ENCODE results near the gene MYPN.
"Not testable (repeated sequence)": the region's sequence is repeated elsewhere in the genome, so short reads cannot be mapped to it uniquely, and the experiment has no call there.

MYPN gene

DNA sequence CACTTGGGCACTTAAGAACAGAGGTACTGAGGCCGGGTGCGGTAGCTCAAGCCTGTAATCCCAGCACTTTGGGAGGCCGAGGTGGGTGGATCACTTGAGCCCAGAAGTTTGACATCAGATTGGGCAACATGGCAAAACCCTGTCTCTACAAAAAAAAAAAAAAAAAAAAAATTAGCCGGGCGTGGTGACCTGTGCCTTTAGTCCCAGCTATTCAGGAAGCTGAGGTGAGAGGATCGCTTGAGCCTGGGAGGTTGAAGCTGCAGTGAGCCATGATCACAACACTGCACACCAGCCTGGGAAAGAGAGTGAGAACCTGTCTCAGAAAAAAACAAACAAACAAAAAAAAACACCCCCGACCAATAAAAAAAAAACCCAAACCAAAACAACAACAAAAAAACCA is 48.2 kb downstream of the MYPN start:
- H3K4me3 ChIP-seq (ENCODE audit: low read depth, low read length); H3K36me3 ChIP-seq (ENCODE audit: control insufficient read depth, insufficient read depth, low read length); H3K9me3 ChIP-seq (ENCODE audit: control insufficient read depth, insufficient read depth, low read length); H3K27me3 ChIP-seq (ENCODE audit: control insufficient read depth, insufficient read depth, low read length); H3K9ac ChIP-seq (ENCODE audit: low read depth, low read length): not testable (repeated sequence)
- peaks cover 17% of the 10 kb centered on the region for H3K4me1 ChIP-seq (ENCODE audit: control insufficient read depth, insufficient read depth, low read length)

DNA sequence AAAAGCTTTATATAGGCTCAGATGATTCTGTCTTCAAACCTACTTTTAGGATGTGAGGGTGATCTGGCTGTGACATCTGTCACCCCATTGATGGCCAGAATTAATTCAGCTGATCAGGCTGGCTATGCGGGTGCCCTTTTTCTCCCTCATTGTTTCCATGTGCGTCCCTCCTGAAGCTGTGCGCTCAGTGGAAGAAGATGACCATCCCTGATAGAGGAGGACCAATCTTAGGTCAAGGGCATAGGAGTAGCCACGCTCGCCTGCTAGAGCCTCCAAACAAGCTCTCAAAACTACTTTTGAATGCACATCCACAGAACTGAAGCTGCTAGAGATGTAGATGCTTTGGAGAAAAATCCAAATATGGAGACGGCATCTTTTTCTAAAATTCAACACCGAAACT is 48.7 kb downstream of the MYPN start:
- Histone ChIP-seq H3K36me3 (ENCODE audit: control insufficient read depth, insufficient read depth, low read length) (no peaks in the 10 kb centered on the region), H3K27me3 (ENCODE audit: control insufficient read depth, insufficient read depth, low read length) (no peaks in the 10 kb centered on the region), H3K4me1 (ENCODE audit: control insufficient read depth, insufficient read depth, low read length) (peaks cover 17% of the 10 kb centered on the region), H3K9me3 (ENCODE audit: control insufficient read depth, insufficient read depth, low read length) (no peaks in the 10 kb centered on the region), H3K4me3 (ENCODE audit: low read depth, low read length) (no peak overlapping the region), H3K9ac (ENCODE audit: low read depth, low read length) (no peak overlapping the region)

DNA sequence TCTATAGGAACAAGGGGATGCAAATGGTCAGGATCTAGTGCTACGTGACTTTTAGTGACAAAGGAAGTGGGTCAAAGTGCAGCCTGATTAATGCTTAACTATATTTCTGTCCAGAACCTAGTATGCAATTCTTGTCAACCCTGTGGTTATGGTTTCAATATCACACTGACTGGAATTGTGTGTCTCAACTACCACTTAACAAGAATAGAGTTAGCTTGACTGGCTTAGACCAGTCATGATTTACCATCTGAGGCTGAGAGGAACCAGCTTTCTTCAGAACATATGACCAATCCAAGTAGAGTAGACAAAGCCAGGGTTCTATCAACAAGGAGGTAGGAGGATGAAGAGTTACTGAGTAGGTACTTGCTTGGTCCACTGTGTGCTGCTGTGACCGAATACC is 54.4 kb downstream of the MYPN start:
- H3K36me3 ChIP-seq (ENCODE audit: control insufficient read depth, insufficient read depth, low read length) = no peaks in the 10 kb centered on the region
- no peaks in the 10 kb centered on the region for H3K27me3 ChIP-seq (ENCODE audit: control insufficient read depth, insufficient read depth, low read length)
- no peaks in the 10 kb centered on the region for H3K9me3 ChIP-seq (ENCODE audit: control insufficient read depth, insufficient read depth, low read length)
- H3K9ac ChIP-seq (ENCODE audit: low read depth, low read length) = no peak overlapping the region
- no peak overlapping the region for H3K4me3 ChIP-seq (ENCODE audit: low read depth, low read length)
- H3K4me1 ChIP-seq (ENCODE audit: control insufficient read depth, insufficient read depth, low read length) = no peaks in the 10 kb centered on the region

DNA sequence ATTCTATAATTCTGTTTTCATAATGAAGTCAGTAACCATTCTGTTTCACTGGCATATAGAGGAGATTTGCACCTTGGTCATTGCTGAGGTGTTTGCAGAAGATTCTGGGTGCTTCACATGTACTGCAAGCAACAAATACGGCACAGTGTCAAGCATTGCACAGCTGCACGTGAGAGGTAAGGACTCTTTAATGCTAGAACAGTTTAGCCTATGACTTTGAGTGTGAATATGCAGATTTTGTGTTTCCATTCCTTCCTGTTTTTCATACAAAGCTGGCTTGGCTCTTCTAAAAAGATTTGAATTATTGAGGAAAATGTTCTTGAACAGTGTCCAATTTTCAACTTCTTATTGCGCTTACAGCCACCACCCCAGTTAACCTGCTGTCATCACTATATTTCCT is 56.4 kb downstream of the MYPN start:
- H3K4me3 ChIP-seq (ENCODE audit: low read depth, low read length) = no peak overlapping the region
- no peaks in the 10 kb centered on the region for H3K27me3 ChIP-seq (ENCODE audit: control insufficient read depth, insufficient read depth, low read length)
- H3K9ac ChIP-seq (ENCODE audit: low read depth, low read length) = no peak overlapping the region
- no peaks in the 10 kb centered on the region for H3K36me3 ChIP-seq (ENCODE audit: control insufficient read depth, insufficient read depth, low read length)
- no peaks in the 10 kb centered on the region for H3K9me3 ChIP-seq (ENCODE audit: control insufficient read depth, insufficient read depth, low read length)
- H3K4me1 ChIP-seq (ENCODE audit: control insufficient read depth, insufficient read depth, low read length) = no peaks in the 10 kb centered on the region

DNA sequence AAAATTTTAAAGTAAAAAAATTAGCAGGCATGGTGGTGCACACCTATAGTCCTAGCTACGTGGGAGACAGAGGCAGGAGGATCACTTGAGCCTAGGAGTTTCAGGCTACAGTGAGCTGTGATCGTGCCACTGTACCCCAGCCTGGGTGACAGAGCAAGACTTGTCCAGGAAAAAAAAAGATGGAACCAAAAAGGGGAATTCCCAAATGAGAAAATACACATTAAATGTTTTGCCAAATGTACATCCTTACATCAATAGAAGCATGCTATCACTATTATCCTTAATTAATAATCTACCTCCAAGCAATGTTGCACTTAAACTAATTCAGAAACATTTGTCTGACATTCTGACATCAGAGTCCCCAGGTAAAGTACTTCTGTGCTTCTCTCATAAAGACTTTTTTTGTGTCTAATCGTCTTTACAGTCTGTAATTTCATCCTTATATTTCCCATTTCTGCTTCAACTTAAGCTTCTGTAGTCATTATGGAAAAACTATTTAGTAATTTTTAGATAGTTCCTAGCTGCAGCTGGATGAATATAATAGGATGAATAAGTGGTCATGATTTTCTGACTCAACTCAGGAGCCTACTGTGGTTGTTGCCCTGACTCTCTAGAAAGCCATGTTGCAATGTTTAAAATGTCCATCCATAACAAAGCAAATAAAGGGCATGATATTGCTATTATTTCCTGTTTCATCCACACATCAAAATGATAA is 57.7 kb downstream of the MYPN start:
- H3K4me3 ChIP-seq (ENCODE audit: low read depth, low read length) = no peak overlapping the region
- H3K9ac ChIP-seq (ENCODE audit: low read depth, low read length) = no peak overlapping the region
- no peaks in the 10 kb centered on the region for H3K27me3 ChIP-seq (ENCODE audit: control insufficient read depth, insufficient read depth, low read length)
- H3K36me3 ChIP-seq (ENCODE audit: control insufficient read depth, insufficient read depth, low read length) = no peaks in the 10 kb centered on the region
- no peaks in the 10 kb centered on the region for H3K9me3 ChIP-seq (ENCODE audit: control insufficient read depth, insufficient read depth, low read length)
- no peaks in the 10 kb centered on the region for H3K4me1 ChIP-seq (ENCODE audit: control insufficient read depth, insufficient read depth, low read length)

DNA sequence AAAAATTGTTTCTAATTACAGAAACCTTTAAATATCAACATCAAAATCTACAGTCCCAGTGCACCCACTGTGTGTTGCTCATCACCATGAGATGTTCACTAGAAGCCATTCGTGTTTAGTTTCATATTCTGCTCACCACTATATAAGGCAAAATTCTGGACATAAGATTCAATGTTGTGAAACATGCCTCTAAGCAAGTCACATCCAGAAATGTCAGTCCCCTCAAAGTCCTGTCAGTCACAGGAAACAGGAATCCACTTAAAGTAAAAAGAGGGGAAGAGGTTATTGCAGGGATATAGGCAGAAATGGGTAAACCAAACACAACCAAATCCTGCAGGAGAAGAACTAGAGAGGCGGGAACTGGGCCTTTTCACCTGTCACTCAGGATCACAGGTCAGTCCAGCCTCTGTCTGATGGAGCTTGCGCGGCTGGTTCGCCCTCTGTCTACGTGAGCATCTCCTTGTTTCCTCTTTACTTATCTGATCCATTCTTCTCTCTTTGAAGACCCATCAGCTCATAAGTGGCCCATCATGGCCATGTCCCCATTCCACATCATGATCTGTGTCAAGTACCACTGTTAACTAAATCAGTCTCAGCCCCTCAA is 58.4 kb downstream of the MYPN start:
- no peaks in the 10 kb centered on the region for H3K36me3 ChIP-seq (ENCODE audit: control insufficient read depth, insufficient read depth, low read length)
- no peak overlapping the region for H3K4me3 ChIP-seq (ENCODE audit: low read depth, low read length)
- no peak overlapping the region for H3K9ac ChIP-seq (ENCODE audit: low read depth, low read length)
- H3K4me1 ChIP-seq (ENCODE audit: control insufficient read depth, insufficient read depth, low read length) = no peaks in the 10 kb centered on the region
- no peaks in the 10 kb centered on the region for H3K27me3 ChIP-seq (ENCODE audit: control insufficient read depth, insufficient read depth, low read length)
- no peaks in the 10 kb centered on the region for H3K9me3 ChIP-seq (ENCODE audit: control insufficient read depth, insufficient read depth, low read length)

DNA sequence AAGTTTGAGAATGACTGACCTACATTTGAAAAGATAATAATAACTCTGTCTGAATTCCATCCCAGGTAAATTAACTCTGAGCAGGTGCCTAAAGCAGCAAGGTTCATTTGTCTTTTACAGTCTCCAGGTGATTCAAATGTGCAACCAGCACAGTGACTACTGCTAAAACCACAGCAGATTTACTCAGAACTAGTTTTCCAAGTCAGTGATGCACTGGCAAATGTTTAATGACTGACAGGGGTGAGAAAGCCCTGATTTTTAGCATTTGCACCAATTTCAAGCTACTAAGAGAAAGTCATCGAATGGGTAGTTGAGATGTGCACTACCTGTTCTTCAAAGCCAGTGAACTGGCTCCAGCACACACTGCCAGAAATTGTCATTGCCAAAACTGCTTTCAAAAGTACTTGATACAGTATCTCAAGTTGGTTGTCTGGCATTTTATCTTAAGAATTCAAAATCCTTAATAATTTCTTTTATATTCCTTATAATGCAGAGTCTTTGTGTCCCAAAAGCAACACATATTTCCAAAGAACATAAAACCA is 62.3 kb downstream of the MYPN start:
- no peak overlapping the region for H3K9ac ChIP-seq (ENCODE audit: low read depth, low read length)
- H3K36me3 ChIP-seq (ENCODE audit: control insufficient read depth, insufficient read depth, low read length) = no peaks in the 10 kb centered on the region
- H3K27me3 ChIP-seq (ENCODE audit: control insufficient read depth, insufficient read depth, low read length) = no peaks in the 10 kb centered on the region
- no peaks in the 10 kb centered on the region for H3K9me3 ChIP-seq (ENCODE audit: control insufficient read depth, insufficient read depth, low read length)
- H3K4me1 ChIP-seq (ENCODE audit: control insufficient read depth, insufficient read depth, low read length) = no peaks in the 10 kb centered on the region
- H3K4me3 ChIP-seq (ENCODE audit: low read depth, low read length) = no peak overlapping the region

DNA sequence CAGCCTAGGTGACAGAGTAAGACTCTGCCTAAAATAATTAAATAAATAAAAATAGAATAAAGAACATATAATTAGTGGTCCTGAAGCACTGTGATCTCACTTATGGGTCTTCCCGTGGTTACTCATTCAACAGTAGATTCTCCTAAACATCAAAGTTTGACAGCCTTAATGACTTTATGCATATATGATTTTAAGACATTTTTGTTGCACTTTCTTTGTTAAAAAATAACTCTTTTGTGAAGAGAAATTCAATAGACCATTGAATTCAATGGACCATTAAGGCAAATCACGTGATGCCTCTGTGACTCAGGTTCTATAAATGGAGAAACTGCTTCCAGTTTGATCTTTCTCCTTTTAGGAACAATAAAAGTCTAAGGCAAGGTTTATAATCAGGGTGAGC is 63.0 kb downstream of the MYPN start:
- no peaks in the 10 kb centered on the region for H3K9me3 ChIP-seq (ENCODE audit: control insufficient read depth, insufficient read depth, low read length)
- no peaks in the 10 kb centered on the region for H3K36me3 ChIP-seq (ENCODE audit: control insufficient read depth, insufficient read depth, low read length)
- no peak overlapping the region for H3K9ac ChIP-seq (ENCODE audit: low read depth, low read length)
- no peak overlapping the region for H3K4me3 ChIP-seq (ENCODE audit: low read depth, low read length)
- no peaks in the 10 kb centered on the region for H3K4me1 ChIP-seq (ENCODE audit: control insufficient read depth, insufficient read depth, low read length)
- no peaks in the 10 kb centered on the region for H3K27me3 ChIP-seq (ENCODE audit: control insufficient read depth, insufficient read depth, low read length)

DNA sequence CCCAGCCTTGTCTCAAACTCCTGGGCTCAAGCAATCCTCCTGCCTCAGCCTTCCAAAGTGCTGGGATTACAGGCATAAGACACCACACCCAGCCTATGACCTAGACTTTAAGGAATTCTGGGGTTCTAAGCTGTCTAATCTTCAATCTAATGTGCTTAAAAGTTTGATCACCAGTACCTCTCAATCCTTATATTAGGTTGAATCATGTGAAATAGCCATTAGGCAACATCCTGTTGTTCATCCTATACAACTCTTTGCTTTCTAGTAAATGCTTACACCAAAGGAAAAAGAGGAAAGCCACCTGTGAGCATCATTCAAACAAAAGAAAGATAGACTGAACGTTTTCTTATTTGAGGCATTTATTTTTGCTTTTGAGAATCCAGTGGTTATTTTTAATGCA is 66.7 kb downstream of the MYPN start:
- Histone ChIP-seq H3K9ac (ENCODE audit: low read depth, low read length) (no peak overlapping the region), H3K4me3 (ENCODE audit: low read depth, low read length) (no peak overlapping the region), H3K36me3 (ENCODE audit: control insufficient read depth, insufficient read depth, low read length) (no peaks in the 10 kb centered on the region), H3K9me3 (ENCODE audit: control insufficient read depth, insufficient read depth, low read length) (no peaks in the 10 kb centered on the region), H3K4me1 (ENCODE audit: control insufficient read depth, insufficient read depth, low read length) (no peaks in the 10 kb centered on the region), H3K27me3 (ENCODE audit: control insufficient read depth, insufficient read depth, low read length) (no peaks in the 10 kb centered on the region)

DNA sequence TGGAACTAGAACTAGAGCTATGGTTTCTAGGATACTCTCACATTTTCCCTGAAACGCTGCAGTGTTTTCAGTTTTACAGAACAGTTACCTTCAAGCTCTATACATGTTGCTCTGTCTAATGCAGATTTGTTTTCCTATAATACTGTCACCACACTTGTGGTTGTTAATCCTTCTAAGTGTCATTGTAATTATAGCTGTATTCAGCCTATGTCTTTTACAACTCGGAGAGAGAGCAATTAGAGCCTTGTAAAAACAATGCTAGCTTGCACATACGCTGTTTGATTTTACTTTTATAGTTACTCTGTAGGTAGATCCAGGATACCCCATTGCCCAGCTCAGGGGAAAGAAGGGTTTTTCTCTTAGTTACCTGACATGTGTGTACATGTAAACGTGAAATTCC is 67.5 kb downstream of the MYPN start:
- Histone ChIP-seq H3K9ac (ENCODE audit: low read depth, low read length) (no peak overlapping the region), H3K36me3 (ENCODE audit: control insufficient read depth, insufficient read depth, low read length) (no peaks in the 10 kb centered on the region), H3K9me3 (ENCODE audit: control insufficient read depth, insufficient read depth, low read length) (no peaks in the 10 kb centered on the region), H3K27me3 (ENCODE audit: control insufficient read depth, insufficient read depth, low read length) (no peaks in the 10 kb centered on the region), H3K4me3 (ENCODE audit: low read depth, low read length) (no peak overlapping the region), H3K4me1 (ENCODE audit: control insufficient read depth, insufficient read depth, low read length) (no peaks in the 10 kb centered on the region)

DNA sequence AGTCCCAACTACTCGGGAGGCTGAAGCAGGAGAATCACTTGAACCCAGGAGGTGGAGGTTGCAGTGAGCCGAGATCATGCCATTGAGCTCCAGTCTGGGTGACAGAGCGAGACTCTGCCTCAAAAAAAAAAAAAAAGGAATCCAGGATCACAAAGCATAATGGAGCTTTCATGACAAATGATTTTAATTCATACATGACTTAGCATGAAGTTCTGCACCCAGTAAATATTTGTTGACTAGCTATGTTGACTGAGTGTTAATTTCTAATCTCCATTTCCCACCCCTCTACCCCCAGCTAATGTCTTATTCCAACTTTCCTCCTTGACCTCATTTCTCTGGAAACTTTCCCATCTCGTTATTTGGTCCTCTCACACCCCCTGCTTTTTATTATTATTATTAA is 69.3 kb downstream of the MYPN start:
- Histone ChIP-seq H3K9ac (ENCODE audit: low read depth, low read length) (no peak overlapping the region), H3K27me3 (ENCODE audit: control insufficient read depth, insufficient read depth, low read length) (no peaks in the 10 kb centered on the region), H3K4me1 (ENCODE audit: control insufficient read depth, insufficient read depth, low read length) (no peaks in the 10 kb centered on the region), H3K36me3 (ENCODE audit: control insufficient read depth, insufficient read depth, low read length) (no peaks in the 10 kb centered on the region), H3K4me3 (ENCODE audit: low read depth, low read length) (no peak overlapping the region), H3K9me3 (ENCODE audit: control insufficient read depth, insufficient read depth, low read length) (no peaks in the 10 kb centered on the region)

DNA sequence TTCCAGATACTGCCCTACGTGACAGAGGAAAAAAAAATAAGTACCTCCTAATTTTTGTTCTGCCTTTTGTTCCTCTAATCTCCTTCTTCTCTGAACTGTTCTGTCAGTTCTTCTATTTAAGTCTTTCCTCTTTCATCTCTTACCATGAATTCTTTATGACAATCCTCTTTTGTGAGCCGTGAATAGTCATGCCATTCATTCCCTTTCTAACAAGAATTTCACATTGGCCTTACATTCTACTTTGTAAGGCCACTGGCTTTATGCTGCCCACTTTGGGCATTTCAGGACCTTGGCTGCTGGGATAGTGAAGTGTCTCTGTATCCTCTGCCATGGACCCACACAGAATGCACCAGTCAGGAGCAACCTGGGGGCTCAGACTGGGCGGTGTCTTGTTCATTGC is 69.7 kb downstream of the MYPN start:
- Histone ChIP-seq H3K4me3 (ENCODE audit: low read depth, low read length) (no peak overlapping the region), H3K4me1 (ENCODE audit: control insufficient read depth, insufficient read depth, low read length) (no peaks in the 10 kb centered on the region), H3K9ac (ENCODE audit: low read depth, low read length) (no peak overlapping the region), H3K27me3 (ENCODE audit: control insufficient read depth, insufficient read depth, low read length) (no peaks in the 10 kb centered on the region), H3K9me3 (ENCODE audit: control insufficient read depth, insufficient read depth, low read length) (no peaks in the 10 kb centered on the region), H3K36me3 (ENCODE audit: control insufficient read depth, insufficient read depth, low read length) (no peaks in the 10 kb centered on the region)
